ENCODE measurements around the gene AOPEP. TPM values are rescaled to one million over a fixed set of nuclear protein-coding genes. Genes with fewer than 3 reads are reported as not detected.

AOPEP gene
- total and polyA plus RNA-seq, 2 donors (not counting 1 experiment from before 2014, with no cell fraction given), result 66.1 to 94.1 TPM

DNA sequence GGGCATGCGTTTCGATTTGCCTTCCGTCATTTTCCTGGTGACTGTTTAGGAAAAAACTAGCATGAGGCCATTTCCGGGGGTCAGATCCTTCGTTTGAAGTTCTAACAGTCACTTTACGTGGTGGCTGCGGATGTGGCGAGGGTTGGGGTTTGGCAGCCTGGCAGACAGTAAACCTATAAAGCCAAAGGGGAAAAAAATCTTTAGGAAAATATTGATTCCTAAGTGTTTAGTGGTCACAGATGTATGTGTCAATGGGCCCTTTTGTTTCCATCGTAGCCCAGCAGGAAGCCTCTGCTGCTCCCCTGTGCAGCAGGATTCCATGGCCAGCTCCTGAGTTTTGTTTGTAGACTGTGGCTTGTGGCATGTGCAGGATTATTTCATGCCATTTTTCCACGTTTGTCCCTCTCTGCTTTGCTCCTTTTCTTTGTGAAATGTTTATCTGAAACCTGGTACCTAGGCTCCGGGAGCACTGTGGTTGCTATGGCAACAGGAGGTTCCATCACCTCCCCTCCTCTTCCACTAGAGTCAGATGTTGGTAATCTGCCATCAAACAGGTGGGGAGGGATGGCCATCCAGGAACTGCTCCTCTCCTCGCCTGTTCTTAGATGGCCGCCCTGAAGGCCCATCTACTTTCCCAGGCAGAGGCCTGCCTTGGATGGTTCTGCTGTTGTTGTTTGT, 202.3 kb downstream of the AOPEP start:
- H3K9me3 ChIP-seq (ENCODE audit: control insufficient read depth, insufficient read depth, low read depth, low read length), result no peaks in the 10 kb centered on the region
- peaks cover 10% of the 10 kb centered on the region for H3K4me1 ChIP-seq (ENCODE audit: control insufficient read depth, extremely low read depth, insufficient read depth, low read length)
- no peak overlapping the region for H3K4me2 ChIP-seq (ENCODE audit: extremely low read depth, insufficient read depth, low read length)
- no peak overlapping the region for H3K9ac ChIP-seq (ENCODE audit: insufficient read depth, low read length)
- peak overlapping the region; percentile 13 for H3K27ac ChIP-seq (ENCODE audit: insufficient read depth, low read length)
- H3K4me3 ChIP-seq (replicated peaks in 1 of 4; ENCODE audit: control extremely low read depth in 1 of 4, insufficient read depth in 1 of 4, low read depth in 3 of 4, low read length in 4 of 4), result no peak overlapping the region
- H3K79me2 ChIP-seq (ENCODE audit: control insufficient read depth, insufficient read depth, low read length), result no peaks in the 10 kb centered on the region
- no peaks in the 10 kb centered on the region for H4K20me1 ChIP-seq (ENCODE audit: control insufficient read depth, extremely low read depth, insufficient read depth, low read length)
- H2AFZ ChIP-seq (ENCODE audit: low read length), result no peak overlapping the region
- H3K36me3 ChIP-seq (ENCODE audit: control insufficient read depth, insufficient read depth, low read length), result no peaks in the 10 kb centered on the region
- DNase-seq (ENCODE audit: low read depth in 2 of 2), result peak in 1 of 2 donors; percentile 89
- H3K27me3 ChIP-seq (ENCODE audit: control insufficient read depth, insufficient read depth, low read length), result no peaks in the 10 kb centered on the region
- TF ChIP-seq CTCF (conservative IDR thresholded peaks at IDR 0.05 in 1 of 2, IDR thresholded peaks at IDR 0.05 in 1 of 2; ENCODE audit: low read depth in 1 of 2, low read length in 2 of 2) (no peak), EZH2 (IDR thresholded peaks at IDR 0.05; ENCODE audit: low read length, missing control alignments) (no peak)

- Histone ChIP-seq H3K27me3 (ENCODE audit: control insufficient read depth, insufficient read depth, low read length) (no peaks in the 10 kb centered on the region), H3K4me1 (ENCODE audit: control insufficient read depth, extremely low read depth, insufficient read depth, low read length) (peaks cover 10% of the 10 kb centered on the region), H3K36me3 (ENCODE audit: control insufficient read depth, insufficient read depth, low read length) (no peaks in the 10 kb centered on the region), H3K4me3 (replicated peaks in 1 of 4; ENCODE audit: control extremely low read depth in 1 of 4, insufficient read depth in 1 of 4, low read depth in 3 of 4, low read length in 4 of 4) (no peak overlapping the region), H3K9me3 (ENCODE audit: control insufficient read depth, insufficient read depth, low read depth, low read length) (no peaks in the 10 kb centered on the region), H3K79me2 (ENCODE audit: control insufficient read depth, insufficient read depth, low read length) (no peaks in the 10 kb centered on the region), H3K4me2 (ENCODE audit: extremely low read depth, insufficient read depth, low read length) (no peak overlapping the region), H3K27ac (ENCODE audit: insufficient read depth, low read length) (no peak overlapping the region), H4K20me1 (ENCODE audit: control insufficient read depth, extremely low read depth, insufficient read depth, low read length) (no peaks in the 10 kb centered on the region), H2AFZ (ENCODE audit: low read length) (no peak overlapping the region), H3K9ac (ENCODE audit: insufficient read depth, low read length) (no peak overlapping the region)
- TF ChIP-seq CTCF (conservative IDR thresholded peaks at IDR 0.05 in 1 of 2, IDR thresholded peaks at IDR 0.05 in 1 of 2; ENCODE audit: low read depth in 1 of 2, low read length in 2 of 2) (no peak), EZH2 (IDR thresholded peaks at IDR 0.05; ENCODE audit: low read length, missing control alignments) (no peak)
- DNase-seq (ENCODE audit: low read depth in 2 of 2), result peak in 1 of 2 donors; percentile 97
Measured at GRCh38 chr9:94929369-94929756, 202.9 kb downstream of the AOPEP start.

DNA sequence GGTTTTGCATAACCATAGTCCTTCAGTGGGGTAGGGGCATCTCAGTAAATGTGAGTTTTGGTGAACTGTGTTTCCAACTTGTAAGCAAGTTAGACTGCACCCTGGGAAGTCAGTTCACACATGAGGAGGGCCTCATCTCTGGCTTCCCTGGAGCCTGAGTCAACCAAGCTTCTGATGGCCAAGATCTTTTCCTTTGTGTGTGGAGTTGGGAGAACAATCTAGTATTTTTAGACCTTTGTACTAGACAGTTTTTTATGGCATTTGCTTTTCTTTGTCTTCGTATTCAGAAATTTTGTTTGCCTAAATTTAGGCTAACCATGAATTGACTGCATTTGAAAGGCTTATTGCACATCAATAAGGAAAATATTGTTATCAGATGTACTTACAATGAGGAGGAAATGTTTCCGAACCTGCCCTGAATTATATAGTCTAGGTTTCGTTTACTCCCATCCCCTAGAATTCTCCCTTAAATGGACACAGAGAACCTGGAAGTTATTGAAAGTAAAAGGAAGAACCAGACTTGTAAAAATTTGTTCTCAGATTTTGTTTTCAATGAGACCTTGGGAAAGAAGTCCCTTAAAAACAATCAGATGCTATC, 204.6 kb downstream of the AOPEP start:
- Histone ChIP-seq H3K4me2 (ENCODE audit: extremely low read depth, insufficient read depth, low read length) (no peak overlapping the region), H3K36me3 (ENCODE audit: control insufficient read depth, insufficient read depth, low read length) (no peaks in the 10 kb centered on the region), H3K79me2 (ENCODE audit: control insufficient read depth, insufficient read depth, low read length) (no peaks in the 10 kb centered on the region), H3K9ac (ENCODE audit: insufficient read depth, low read length) (no peak overlapping the region), H4K20me1 (ENCODE audit: control insufficient read depth, extremely low read depth, insufficient read depth, low read length) (no peaks in the 10 kb centered on the region), H3K4me1 (ENCODE audit: control insufficient read depth, extremely low read depth, insufficient read depth, low read length) (peaks cover 10% of the 10 kb centered on the region), H3K27me3 (ENCODE audit: control insufficient read depth, insufficient read depth, low read length) (no peaks in the 10 kb centered on the region), H2AFZ (ENCODE audit: low read length) (no peak overlapping the region), H3K9me3 (ENCODE audit: control insufficient read depth, insufficient read depth, low read depth, low read length) (no peaks in the 10 kb centered on the region), H3K27ac (ENCODE audit: insufficient read depth, low read length) (no peak overlapping the region), H3K4me3 (replicated peaks in 1 of 4; ENCODE audit: control extremely low read depth in 1 of 4, insufficient read depth in 1 of 4, low read depth in 3 of 4, low read length in 4 of 4) (no peak overlapping the region)
- no peak for DNase-seq (ENCODE audit: low read depth in 2 of 2)
- TF ChIP-seq CTCF (conservative IDR thresholded peaks at IDR 0.05 in 1 of 2, IDR thresholded peaks at IDR 0.05 in 1 of 2; ENCODE audit: low read depth in 1 of 2, low read length in 2 of 2), result no peak
- no peak for TF ChIP-seq EZH2 (IDR thresholded peaks at IDR 0.05; ENCODE audit: low read length, missing control alignments)
